Erythroblast (primary cell): ENCODE measurements around the gene SYT1.

Experiments
- GATA1 ChIP-seq: IDR thresholded peaks from 2 replicates; pipeline ENCODE4 v1.6.1; 2011; ENCODE audit warnings: low read depth, mild to moderate bottlenecking, control low read depth, low read length, moderate library complexity
- POLR2A ChIP-seq: IDR thresholded peaks from 2 replicates; pipeline ENCODE4 v1.6.1; 2011; ENCODE audit warnings: mild to moderate bottlenecking, low read length

GRCh38 chr12:79454338-79454843, 589.8 kb downstream of the SYT1 start:
- TF ChIP-seq POLR2A (no peak), GATA1 (no peak)
